Lung (tissue), 12 donors: ENCODE results near the gene TBCK. TPM values are rescaled to one million over a fixed set of nuclear protein-coding genes. Genes with fewer than 3 reads are reported as not detected.

Experiments
- ATAC-seq: fragments of 200-7000 bp; cut with Tn5 transposase; one replicate; pipeline ENCODE4 v1.9.1; 2020; ENCODE audit warnings: moderate number of reproducible peaks; ENCODE audit not compliant: insufficient read depth, low FRiP score
- DNase-seq, 3 donors: peaks; one replicate each; pipeline ENCODE4 v3.0.0-alpha.2; 2013 to 2017
- H3K27ac ChIP-seq, 2 donors: one replicate each; pipeline ENCODE4 v1.5.1; 2013; ENCODE audit warnings: mild to moderate bottlenecking in 2 of 2, moderate library complexity in 2 of 2, control low read depth in 1 of 2, inconsistent platforms in 1 of 2, low read depth in 1 of 2, low read length in 1 of 2
- H3K27me3 ChIP-seq, 3 donors: one replicate each; pipeline ENCODE4 v1.5.1; 2013; ENCODE audit warnings: low read length in 2 of 3; ENCODE audit not compliant: control insufficient read depth in 3 of 3, insufficient read depth in 3 of 3
- H3K36me3 ChIP-seq, 4 donors: one replicate each; pipeline ENCODE4 v1.5.1; 2013; ENCODE audit warnings: low read length in 4 of 4, mild to moderate bottlenecking in 1 of 4, moderate library complexity in 1 of 4; ENCODE audit not compliant: control insufficient read depth in 4 of 4, insufficient read depth in 4 of 4
- H3K4me1 ChIP-seq, 5 donors: one replicate each; pipeline ENCODE4 v1.5.1; 2013; ENCODE audit warnings: low read length in 5 of 5, mild to moderate bottlenecking in 2 of 5, moderate library complexity in 1 of 5; ENCODE audit not compliant: control insufficient read depth in 5 of 5, insufficient read depth in 5 of 5
- H3K4me3 ChIP-seq: one replicate; pipeline ENCODE4 v1.5.1; 2013; ENCODE audit warnings: mild to moderate bottlenecking, control low read depth, moderate library complexity
- H3K9ac ChIP-seq, 2 donors: one replicate each; pipeline ENCODE4 v1.5.1; 2013; ENCODE audit warnings: low read length in 2 of 2, control low read depth in 1 of 2; ENCODE audit not compliant: insufficient read depth in 1 of 2
- H3K9me3 ChIP-seq, 4 donors: one replicate each; pipeline ENCODE4 v1.5.1; 2013; ENCODE audit warnings: low read length in 3 of 4, mild to moderate bottlenecking in 1 of 4, moderate library complexity in 1 of 4; ENCODE audit not compliant: control insufficient read depth in 4 of 4, insufficient read depth in 3 of 4
- CTCF ChIP-seq: IDR thresholded peaks from 2 replicates; pipeline ENCODE4 v1.5.1; 2012; ENCODE audit warnings: mild to moderate bottlenecking; ENCODE audit errors: control extremely low read depth, extremely low read depth
- WGBS, 2 donors: extraction: QIAGEN DNeasy Blood & Tissue Kit; methylation state at CpG; one replicate each; pipeline ENCODE4 v1.1.7; 2013; 5-methylcytosine and 5-hydroxymethylcytosine counted together
- polyA plus RNA-seq, 2 donors: library from polyadenylated mRNA; stranded (reverse); fragments of 200-250 nt; gene quantifications; one replicate each; pipeline ENCODE4 v1.2.1, GENCODE V29; 2013
- total RNA-seq, 2 donors: library from RNA; depleted of rRNA in 1 of 2; stranded (reverse); fragments of >200 nt in 1 of 2; gene quantifications; one replicate each; pipeline ENCODE4 v1.2.1, GENCODE V29; 2014 to 2021
- donor health status: control.
- donor health status: control.
- donor health status: Bipolar disorder and iron deficiency.
- donor health status: healthy.
- donor health status: DM: yes; HTN: yes; CAD: no.

Gene TBCK
- total and polyA plus RNA-seq, 4 donors, result 6.7 to 71.2 (median 18.6) TPM

- 82 to 90% methylated on average over 3 of the region's 3 CpGs for WGBS, 2 donors
- H3K27me3 ChIP-seq, result no peaks in the 10 kb centered on the region
- H3K4me1 ChIP-seq, result peaks cover 0 to 4% (median 0%) of the 10 kb centered on the region in 5 donors
- no peaks in the 10 kb centered on the region for H3K9me3 ChIP-seq
- DNase-seq, result no peak
- no peak for ATAC-seq
- H3K27ac ChIP-seq, result no peak overlapping the region
- H3K4me3 ChIP-seq, result no peak overlapping the region
- no peak for TF ChIP-seq CTCF
- no peaks in the 10 kb centered on the region for H3K36me3 ChIP-seq
- no peak overlapping the region for H3K9ac ChIP-seq
These were observed 46.2 kb upstream of the TBCK start for GRCh38 chr4:106362086-106362825.

GRCh38 chr4:106358899-106359298, 42.9 kb upstream of the TBCK start:
- DNase-seq (no peak), ATAC-seq (no peak)
- no peaks in the 10 kb centered on the region for H3K9me3 ChIP-seq
- no peak for TF ChIP-seq CTCF
- 65 to 74% methylated on average over 1 of the region's 1 CpG for WGBS, 2 donors
- H3K4me1 ChIP-seq, result no peaks in the 10 kb centered on the region
- no peak overlapping the region for H3K9ac ChIP-seq
- no peaks in the 10 kb centered on the region for H3K27me3 ChIP-seq
- H3K36me3 ChIP-seq, result no peaks in the 10 kb centered on the region
- no peak overlapping the region for H3K4me3 ChIP-seq
- H3K27ac ChIP-seq, result no peak overlapping the region

- Histone ChIP-seq H3K9me3 (no peaks in the 10 kb centered on the region), H3K36me3 (peaks cover 0 to 6% (median 4%) of the 10 kb centered on the region in 4 donors), H3K9ac (no peak overlapping the region), H3K4me3 (no peak overlapping the region), H3K27ac (no peak overlapping the region), H3K4me1 (no peaks in the 10 kb centered on the region), H3K27me3 (no peaks in the 10 kb centered on the region)
- WGBS, 2 donors, result 71 to 88% methylated on average over 4 of the region's 4 CpGs
- TF ChIP-seq CTCF, result no peak
- DNase-seq (peak in 1 of 3 donors; percentile 21), ATAC-seq (no peak)
These were observed 39.2 kb upstream of the TBCK start for GRCh38 chr4:106355193-106355592.
